ENCODE results near the gene PIGS.
A peak's percentile ranks its signal among the peaks of the same experiment; 100 is the strongest.
"Not testable (repeated sequence)": the region's sequence is repeated elsewhere in the genome, so short reads cannot be mapped to it uniquely, and the experiment has no call there.

The PIGS gene

DNA sequence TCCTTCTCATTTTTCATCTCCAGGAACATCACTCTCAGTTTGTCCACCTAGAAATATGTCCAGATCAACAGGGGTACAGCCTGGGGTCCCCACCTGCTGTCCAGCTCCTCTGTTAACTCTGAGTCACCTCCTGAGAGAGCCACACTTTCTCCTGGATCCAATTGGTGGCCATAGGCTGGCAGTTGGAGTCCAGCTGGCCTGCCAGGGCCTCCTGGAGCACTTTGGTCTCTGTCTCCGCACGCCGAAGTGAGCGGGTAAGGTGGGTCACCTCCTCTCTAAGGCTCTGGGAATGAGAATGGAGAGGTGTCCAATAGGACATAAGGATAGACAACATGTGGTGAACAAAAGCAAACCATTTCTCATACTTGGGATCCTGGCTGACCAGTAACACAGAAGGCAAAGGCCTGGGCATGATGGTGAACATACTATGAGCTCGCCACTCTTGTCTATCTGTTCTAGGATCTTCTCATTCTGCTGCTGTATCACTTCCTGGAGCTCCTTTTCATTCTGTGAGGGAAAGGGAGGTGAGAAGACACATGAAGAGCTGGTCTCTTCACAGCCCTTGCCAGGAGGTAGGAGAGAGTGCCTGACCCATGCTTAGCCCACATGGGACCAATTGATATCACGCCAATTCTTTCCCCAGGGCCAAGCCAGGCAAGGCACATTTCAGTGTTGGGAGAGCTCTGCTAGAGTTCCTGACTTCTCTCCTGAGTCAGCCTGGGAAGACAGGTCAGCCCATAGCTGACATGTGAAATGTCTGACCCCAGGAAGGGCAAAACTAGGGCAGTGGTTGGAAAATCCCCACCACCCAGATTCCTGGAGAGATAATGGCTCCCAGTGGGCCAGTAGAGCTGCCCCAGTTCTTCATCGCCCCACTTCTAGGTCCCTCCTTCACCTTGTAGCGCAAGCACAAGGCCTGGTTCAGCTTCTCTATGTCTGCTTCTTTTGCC lies 7.2 kb upstream of the PIGS start:
- DNase-seq = no peak

DNA sequence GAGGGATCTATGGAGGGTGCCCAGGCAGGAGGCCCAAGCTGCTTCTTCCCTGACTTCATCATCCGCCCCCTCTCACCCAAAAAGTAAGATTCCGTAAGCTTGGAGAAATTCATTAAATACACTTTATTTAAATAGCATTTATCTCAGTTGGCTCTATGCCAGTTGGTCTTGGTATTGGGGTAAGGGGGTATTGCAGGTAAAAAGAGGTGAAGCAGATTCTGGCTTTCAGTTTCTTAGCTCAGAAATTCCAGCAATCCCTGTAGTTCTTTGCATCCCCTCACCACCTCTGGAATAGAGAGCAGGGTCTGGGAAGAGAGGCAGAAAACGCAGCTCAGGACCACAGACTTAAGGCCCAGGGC lies 6.1 kb upstream of the PIGS start:
- DNase-seq = no peak

DNA sequence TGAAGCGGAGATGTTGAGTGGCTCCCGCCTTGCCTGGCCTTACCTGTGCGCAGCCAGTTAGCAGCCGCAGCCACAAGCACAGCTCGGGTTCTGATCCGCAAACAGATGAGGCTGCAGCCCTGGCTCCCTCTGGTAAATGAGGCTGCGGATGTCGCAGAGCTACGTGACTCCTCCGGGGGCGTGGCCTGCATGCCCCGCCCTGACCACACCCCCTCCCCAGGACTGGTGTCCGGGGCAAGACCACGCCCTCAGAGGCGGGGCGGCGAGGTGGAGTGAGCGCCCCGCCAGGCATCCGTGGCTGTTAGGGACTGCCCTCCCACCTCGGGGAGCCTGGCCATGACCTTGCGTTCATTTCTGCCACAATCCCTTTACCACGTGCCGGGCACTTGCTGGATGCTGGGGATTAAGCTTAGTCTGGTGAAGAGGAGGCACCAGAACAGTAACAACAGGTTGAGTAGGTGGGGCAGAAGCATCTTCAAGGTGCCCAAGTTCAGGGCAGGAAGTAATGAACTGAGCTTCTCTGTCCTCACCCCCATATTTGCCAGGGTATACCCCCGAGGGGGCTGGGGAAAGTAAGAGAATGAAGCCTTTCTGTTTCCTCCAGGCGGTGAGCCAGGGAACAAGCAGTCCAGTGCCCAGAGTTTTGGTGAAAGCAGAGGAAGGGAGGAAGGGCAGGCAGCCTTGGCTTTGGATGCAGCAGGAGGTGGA lies 5.6 kb upstream of the PIGS start, which contains the start of gene ALDOC:
Gene ALDOC, minus strand, starts transcription at position 138 of the 708 bp plus-strand sequence. CDS start 1,363 bp downstream, outside the sequence.
- DNase-seq = peak; percentile 98

DNA sequence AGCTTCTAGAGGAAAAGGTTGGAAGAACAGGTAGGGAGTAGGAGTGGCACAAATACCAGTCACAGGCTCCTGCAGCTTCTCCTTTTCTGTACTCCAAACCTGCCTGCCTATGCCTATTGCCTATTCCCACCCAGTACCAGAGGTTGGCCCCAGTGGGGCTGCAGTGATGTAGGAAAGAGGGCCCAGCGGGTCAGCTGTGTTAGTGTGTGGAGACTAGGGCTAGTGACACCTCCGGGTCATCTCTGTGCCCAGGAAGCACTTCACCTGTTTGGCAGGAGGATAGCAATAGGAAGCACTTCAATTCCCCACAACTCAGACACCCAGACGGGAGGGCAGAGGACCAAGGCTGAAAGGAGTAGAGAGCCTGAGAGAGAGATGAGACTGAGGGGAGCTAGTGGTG lies 4.7 kb upstream of the PIGS start:
- DNase-seq = not testable (repeated sequence)

DNA sequence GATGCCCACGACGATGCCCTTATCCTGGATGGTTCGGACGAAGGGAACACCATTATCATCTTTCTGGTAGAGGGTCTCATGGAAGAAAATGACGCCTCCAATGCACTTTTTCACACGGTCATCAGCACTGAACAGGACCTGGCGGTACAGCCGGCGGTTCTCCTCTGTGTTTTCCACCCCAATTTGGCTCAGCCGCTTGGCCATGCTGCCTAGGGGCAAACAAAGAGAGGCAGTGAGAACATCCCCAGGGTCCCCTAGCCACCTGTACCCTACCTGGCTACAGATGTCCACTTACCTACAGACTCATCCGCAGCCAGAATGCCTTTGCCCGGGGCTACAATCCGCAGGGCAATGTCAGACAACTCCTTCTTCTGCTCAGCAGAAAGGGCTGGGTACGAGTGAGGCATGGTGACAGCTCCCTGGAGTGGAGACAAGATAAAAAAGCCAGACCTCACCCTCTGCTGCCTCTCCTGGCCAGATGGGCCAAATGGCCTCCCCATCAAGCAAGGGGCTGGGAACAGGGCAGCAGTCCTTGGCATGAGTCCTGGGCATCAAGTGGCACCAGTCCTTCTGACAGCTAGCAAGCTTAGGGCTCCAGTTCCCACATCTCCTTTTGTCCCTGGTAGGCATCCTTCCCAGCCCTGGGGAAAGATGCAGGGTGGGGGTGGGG lies 3.9 kb upstream of the PIGS start:
- DNase-seq = no peak

DNA sequence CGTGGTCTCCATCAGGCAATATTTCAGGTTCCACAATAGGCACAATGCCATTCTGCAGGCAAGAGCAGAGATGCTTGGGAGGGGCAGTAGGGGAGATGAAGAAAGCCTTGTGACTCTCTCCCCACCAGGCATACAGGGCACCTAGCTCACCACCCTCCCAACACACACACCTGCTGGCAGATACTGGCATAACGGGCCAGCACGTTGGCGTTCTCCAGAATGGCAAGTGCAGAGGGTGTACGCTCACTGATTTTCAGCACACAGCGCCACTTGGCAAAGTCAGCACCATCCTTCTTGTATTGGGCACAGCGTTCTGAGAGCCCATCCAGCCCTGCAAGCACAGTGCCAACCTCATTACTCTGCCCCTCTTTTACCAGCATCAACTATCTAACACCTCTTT lies 3.2 kb upstream of the PIGS start:
- no peak for DNase-seq

DNA sequence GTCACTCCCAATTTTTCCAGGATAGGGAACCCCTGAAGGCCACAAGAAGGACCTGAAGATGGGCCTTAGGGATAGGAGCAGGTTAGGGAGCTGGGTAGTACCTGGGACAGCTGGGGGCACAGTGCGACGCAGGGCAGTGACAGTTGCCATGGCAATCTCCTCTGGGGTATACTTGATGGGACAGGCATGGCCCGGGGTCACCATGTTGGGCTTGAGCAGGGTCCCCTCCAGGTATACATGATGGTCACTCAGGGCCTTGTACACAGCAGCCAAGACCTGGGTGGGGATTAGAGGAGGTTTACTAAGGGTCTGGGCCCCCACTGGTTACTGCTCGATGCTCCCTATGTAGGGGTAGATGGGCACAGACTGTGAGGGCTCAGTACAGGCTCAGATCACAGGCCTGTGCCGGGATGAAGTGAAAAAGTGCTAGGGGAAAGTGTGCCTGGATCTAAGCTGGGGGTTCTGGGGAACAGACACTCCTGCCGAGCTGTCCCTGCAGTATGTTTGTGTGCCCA lies 2.7 kb upstream of the PIGS start:
- DNase-seq = no peak

DNA sequence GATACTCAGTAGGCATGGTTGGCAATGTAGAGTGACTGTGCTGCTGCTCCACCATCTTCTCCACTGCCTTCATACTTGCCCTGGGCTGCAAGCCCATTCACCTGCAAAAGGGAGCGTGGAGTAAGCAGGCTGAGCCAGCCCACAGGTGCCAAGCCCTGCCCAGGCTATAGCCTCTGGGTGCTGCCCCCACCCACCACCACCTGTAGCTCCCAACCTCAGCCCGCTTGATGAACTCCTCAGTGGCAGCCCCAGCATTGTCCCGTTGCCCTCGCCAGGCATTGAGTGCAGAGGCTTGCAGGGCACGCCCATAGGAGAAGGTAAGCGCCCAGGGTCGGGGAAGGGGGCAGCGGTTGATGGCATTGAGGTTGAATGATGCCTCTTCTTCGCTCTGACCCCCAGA lies 2.2 kb upstream of the PIGS start:
- DNase-seq = no peak

DNA sequence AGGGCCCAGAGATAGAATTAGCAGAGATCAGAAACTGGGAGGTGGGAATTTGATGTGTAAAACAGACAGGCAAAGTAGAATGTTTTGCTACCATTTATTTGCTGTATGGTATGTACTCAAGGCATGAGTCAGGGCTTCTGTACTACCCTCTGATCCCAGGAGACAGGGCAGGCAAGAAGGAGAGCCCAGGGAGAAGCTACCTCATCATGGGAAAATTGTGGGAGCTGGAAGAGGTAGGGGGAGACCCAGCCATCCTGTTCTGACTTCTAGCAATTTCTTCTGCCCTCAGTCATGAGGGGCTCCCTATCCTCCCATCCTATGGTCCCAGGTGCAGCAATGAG lies 1.7 kb upstream of the PIGS start:
- DNase-seq = no peak

DNA sequence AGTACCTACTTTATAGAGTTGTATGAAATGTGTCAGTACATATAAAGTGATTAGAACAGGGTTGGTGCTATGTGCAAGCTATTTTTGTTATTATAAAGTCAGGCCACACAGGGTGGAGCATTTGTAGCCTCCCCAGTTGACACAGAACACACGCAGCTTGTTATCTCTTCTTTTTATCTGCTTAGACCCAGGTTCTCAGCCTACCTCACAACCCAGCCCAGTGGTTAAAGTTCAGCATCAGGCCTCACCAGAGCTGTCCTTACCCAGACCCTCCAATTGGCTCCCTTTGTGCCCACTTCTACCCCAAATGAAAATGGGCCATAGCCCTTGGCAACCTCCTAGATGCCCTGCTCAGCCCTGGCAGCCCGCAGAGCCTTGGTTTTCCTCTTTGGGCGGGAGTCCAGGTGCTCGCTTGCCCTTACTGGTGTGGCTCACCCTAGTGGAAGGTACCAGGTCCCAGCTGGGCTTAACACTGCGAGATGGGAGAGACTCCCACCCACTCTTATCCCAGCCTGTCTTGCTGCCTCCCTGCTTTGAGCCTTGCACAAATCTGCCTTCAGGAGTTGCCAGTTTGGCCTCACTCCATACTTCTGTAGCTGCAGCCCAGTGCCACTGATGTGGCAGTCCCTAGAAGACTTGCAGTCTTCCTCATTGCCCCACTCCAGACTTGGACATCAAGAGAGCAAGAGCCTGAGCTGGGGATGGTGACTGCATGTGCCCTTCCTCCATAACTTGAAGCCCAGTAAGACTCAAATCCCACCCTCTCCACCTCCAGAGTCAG lies 1.1 kb upstream of the PIGS start:
- DNase-seq = no peak

DNA sequence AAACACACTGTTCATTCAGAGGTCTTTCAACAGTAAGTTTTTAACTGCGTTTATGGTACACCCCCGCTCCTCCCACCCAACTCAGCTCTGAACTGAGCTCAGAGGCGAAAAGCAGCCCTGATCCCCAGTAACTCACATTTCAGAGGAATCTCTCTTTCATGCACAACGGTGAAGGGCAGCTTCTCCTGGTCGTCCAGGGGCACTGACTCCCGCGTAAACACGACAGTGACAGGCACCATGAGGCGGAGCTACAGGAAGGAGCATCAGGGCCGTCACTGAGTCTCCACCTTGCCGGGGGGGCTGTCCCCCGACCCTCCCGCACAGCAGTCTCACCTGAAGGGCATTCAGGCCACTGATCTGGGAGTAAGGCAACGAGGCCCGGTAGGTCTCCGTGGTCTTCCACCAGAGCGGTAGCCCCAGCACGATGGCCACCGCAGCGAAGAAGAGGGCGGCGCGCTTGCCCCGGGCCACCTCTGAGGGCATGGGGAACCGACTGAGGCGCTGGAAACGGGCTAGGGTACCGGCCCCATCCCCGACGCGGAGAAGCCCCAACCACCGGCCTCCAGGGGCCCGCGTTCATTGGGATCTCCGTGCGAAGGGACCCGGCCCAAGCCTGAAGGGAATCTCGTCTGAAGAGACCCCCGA lies 486 bp downstream of the PIGS start:
- DNase-seq = peak; percentile 53

DNA sequence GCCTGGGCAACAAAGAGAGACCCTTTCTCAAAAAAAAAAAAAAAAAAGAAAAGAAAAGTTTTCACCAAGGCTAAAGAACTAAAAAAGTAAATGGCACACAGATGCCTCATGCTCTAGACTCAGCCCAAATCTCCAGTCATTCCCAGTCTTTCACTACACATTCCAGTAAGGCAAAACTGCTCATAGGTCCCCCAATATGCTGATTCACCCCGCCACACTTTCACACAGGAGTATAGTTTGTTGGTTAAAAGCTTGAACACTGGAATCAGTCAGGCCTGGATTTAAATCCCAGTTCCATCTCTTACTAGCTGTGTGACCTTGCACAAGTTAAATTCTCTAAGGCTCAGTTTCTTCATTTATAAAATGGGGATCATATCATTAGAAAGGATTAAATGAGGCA lies 1.9 kb downstream of the PIGS start:
- DNase-seq = no peak

DNA sequence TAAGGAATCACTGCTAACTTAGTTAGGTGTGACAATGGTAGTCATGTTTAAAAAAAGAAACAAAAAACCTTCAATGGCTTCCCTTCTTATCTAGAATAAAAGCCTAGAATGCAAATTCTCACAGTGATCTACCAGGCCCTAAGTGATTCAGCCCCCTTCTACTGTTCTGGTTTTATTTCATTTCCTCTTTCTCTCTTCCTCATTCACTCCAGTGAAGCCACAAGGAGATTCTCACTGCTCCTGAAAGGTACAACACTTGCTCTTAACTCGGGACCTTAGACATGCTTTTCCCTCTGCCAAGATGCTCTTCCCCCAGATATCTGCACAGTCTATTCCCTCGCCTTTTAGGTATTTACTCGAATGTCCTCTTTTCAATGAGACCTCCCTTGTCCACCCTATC lies 3.7 kb downstream of the PIGS start:
- DNase-seq = no peak

DNA sequence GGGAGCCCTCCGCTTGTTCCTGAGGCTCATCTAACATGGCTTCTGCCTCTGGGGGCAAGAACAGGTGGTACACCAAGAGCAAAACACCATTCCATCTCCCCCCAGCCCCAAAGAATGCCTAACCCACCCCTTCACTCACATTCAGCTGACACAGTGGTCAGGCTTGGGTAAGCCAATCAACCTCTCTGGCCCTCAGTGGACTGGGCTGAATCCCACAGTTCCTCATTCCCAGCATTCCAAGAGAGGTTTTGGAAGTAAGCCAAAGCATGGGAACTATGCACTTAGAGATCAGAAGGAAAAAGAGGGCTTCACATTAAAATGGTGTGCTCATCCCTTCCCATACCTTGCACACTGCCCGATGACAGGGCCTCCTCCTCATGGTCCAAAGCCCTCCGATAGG lies 7.8 kb downstream of the PIGS start:
- DNase-seq = no peak

DNA sequence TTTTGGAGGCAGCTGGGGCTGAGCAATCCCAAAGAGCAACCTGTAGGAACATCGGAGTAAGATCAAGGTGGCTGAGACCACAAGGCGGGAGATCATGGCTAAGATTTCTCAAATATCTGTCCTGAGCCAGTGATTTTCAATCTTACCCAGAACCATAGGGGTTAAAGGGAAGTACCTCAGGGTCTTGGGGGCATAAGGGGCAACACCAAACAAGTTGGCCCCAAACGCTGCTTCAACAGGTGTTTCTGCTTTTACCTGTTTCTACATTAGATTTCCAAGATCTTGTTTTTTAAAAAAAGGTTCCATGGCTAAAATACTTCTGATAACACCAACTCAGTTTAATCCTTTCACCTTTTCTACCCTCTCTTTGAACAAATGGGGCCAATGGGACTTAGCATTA lies 16.3 kb downstream of the PIGS start:
- no peak for DNase-seq

DNA sequence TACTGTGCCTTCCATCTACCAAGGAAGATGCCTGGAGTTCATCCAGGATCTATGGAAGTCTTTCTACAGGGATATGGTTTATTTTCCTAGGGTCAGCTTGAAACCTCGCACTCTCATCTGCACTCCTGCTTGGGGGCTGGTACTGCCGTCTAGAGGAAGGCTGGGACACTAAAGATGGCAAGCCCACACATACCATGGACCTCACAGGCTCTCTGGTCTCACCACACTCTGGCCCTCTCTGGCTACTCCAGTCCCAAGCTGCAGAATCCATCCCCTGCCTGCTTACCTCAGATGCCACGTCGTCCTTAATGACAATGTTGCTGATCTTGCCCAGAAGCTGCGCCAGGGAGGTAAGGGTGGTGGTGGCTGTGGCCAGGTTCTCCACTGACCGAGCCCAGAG lies 16.8 kb downstream of the PIGS start:
- DNase-seq = no peak

DNA sequence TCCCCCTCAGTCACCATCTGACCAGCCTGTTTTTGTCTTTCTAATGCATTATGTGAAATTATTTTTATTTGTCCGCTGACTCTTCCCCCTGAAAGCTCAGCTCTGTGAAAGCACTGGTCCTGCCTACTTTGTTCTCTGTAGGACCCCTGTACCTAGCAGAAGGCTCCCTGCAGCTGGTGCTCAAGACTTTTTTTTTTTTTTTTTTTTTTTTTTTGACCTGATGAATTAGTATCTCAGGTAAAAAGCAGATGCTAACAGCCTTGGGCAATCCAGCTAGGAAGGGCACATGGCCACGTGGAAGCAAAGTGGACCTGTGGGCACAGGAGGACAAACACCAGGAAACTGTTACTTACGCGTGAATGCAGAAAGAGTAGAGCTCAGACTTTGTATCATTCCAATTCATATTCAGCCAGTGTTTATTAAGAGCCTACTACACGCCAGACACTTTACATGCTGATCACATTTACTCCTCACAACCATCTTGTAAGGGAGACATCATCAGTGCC lies 18.3 kb downstream of the PIGS start:
- no peak for DNase-seq

DNA sequence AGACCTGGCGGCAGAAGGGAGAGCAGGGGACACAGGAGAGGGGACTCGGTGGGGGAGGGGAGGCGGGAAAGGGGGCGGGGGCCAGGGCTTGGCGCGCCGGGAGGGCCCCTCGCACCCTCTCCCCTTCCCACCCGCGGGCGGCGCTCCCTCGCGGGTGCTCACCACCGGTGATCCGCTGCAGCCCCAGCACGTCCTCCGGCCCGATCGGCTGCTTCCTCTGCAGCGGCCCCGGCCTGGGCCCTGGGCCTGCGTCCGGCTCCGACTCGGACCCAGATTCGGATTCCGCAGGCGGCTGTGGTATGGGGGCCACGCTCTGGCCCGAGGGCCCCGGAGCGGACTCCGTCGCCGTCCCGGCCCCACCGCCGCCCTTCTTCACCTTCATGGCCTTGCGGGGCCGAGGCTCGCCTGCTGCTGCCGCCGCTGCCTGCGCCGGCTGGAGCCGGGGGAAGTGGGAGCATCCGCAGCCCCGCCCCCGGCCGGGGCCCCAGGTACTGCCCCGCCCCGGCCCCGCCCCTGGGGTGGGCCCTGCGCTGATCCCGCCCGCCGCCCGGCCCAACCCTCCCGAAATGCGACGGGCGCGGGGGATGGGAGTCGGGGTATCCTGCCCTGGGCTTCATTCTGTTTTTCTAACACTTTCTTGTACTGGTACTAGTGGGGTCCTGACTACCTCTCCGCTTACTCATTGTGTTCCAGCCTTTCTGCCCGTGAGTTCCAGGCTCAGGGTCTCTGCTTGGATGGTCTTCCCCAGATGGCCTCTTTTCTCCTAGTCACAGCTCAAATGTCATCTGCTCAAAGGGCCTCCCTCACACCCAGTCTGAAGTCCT lies 18.9 kb downstream of the PIGS start, which contains the start of gene UNC119:
Gene UNC119, minus strand, starts transcription at position 449 of the 824 bp plus-strand sequence. Its CDS starts 67 bp downstream, at position 382.
- peak; percentile 79 for DNase-seq

DNA sequence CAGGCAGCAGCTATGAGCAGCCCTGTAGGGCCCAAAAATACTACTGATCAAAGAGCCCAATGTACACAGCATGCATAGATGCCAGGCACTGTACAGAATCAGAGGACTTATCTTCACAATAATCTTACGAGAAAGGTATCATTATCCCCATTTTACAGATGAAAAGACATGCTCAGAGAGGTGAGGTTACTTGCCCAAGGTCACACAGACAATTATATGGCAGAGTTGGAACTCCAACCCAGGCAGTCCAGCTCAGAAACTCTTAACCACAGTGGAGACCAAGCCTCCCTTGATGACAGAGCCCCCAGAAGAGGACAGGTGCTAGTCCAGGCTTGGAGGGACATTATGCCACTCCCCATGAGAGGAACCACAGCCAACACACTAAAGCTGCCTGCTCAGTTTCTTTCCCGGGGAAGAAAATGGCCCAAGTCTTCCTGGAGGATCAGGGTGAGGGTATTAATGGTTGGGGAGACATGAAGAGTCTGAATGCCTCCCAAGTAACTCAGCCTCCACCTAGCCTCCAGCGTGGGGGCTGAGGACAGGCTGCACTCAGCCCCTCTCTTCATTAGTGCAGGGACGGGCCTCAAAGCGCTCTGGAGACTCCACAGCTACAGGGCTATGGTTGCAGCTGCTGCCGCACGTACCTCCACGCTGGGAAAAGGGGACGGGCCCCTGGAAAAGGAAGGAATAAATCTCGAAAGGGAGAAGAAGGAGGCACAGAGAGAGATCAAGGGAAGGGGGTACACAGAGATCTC lies 19.7 kb downstream of the PIGS start:
- no peak for DNase-seq

DNA sequence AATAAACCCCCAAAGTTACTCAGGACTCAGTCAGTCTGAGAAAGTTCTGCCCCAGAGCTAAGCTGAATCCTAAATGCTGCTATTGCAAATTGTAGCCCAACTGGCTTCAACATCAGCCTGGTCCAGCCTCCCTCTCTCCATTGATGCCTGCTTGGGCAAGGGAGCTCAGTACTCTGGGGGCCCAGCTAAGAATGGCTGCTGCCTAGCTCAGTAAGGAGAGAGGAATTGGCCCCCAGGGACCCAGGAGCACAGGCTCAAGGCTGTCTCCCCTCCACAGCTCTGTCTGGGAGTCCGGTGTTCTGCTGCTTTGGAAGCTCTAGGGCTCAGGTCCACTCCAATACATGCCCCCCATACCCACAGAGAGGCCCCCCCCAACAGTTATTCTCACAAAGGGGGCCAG lies 20.5 kb downstream of the PIGS start:
- DNase-seq = no peak

All from NCI-H774 (cell line).